Nephron progenitor cell (in vitro differentiated cells): ENCODE data around the gene POLR2F.

Experiments used
- DNase-seq: peaks from one replicate; pipeline ENCODE4 v3.0.0; 2021
- H3K27ac Mint-ChIP-seq: 2 replicates; pipeline ENCODE4 v1.8.0; 2021; ENCODE audit warnings: mild to moderate bottlenecking, moderate library complexity, mixed read lengths
- H3K27me3 Mint-ChIP-seq: 2 replicates; pipeline ENCODE4 v1.8.0; 2021; ENCODE audit warnings: mild to moderate bottlenecking, low read depth, mixed read lengths; ENCODE audit not compliant: poor library complexity
- H3K36me3 Mint-ChIP-seq: 2 replicates; pipeline ENCODE4 v1.8.0; 2021; ENCODE audit warnings: low read depth, mixed read lengths
- H3K4me1 Mint-ChIP-seq: 2 replicates; pipeline ENCODE4 v1.8.0; 2021; ENCODE audit warnings: mixed read lengths
- H3K4me3 Mint-ChIP-seq: 2 replicates; pipeline ENCODE4 v1.8.0; 2021; ENCODE audit warnings: mild to moderate bottlenecking, moderate library complexity, mixed read lengths
- H3K9me3 Mint-ChIP-seq: 2 replicates; pipeline ENCODE4 v1.8.0; 2021; ENCODE audit warnings: mild to moderate bottlenecking, moderate library complexity, mixed read lengths
- TF ChIP-seq, protein P1 (sequence below): fragments of 200-600 bp; sonication (generic); IDR thresholded peaks from 2 replicates; pipeline ENCODE4 v1.5.0; 2021; ENCODE audit warnings: antibody characterized with exemption

Gene POLR2F

DNA sequence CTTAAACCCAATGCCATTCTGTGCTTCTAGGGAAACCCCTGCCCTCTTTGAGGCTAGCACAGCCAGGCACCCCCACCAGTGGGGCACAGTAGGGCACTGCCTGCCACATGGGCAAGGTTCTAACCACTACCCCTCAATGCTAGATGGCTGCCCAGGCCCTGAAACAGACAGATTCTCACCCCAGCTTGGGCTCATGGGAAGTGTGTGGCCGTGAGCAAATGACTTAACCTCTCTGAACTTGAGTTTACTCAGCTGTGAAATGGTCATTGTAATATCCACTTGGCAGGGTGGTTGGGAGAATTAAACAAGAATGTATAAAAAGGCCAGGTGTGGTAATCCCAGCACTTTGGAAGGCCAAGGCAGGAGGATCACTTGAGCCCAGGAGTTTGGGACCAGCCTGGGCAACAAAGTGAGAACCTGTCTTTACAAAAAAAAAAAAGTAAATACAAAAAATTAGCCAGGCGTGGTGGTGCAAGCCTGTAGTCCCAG, 22.5 kb upstream of the POLR2F start:
- Mint-ChIP-seq H3K36me3 (peaks cover 17% of the 10 kb centered on the region), H3K27me3 (no peaks in the 10 kb centered on the region), H3K27ac (peak overlapping the region; percentile 22), H3K4me3 (no peak overlapping the region), H3K4me1 (peaks cover 8% of the 10 kb centered on the region), H3K9me3 (no peaks in the 10 kb centered on the region)
- TF ChIP-seq, protein P1, sequence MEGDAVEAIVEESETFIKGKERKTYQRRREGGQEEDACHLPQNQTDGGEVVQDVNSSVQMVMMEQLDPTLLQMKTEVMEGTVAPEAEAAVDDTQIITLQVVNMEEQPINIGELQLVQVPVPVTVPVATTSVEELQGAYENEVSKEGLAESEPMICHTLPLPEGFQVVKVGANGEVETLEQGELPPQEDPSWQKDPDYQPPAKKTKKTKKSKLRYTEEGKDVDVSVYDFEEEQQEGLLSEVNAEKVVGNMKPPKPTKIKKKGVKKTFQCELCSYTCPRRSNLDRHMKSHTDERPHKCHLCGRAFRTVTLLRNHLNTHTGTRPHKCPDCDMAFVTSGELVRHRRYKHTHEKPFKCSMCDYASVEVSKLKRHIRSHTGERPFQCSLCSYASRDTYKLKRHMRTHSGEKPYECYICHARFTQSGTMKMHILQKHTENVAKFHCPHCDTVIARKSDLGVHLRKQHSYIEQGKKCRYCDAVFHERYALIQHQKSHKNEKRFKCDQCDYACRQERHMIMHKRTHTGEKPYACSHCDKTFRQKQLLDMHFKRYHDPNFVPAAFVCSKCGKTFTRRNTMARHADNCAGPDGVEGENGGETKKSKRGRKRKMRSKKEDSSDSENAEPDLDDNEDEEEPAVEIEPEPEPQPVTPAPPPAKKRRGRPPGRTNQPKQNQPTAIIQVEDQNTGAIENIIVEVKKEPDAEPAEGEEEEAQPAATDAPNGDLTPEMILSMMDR, result no peak
- no peak for DNase-seq

DNA sequence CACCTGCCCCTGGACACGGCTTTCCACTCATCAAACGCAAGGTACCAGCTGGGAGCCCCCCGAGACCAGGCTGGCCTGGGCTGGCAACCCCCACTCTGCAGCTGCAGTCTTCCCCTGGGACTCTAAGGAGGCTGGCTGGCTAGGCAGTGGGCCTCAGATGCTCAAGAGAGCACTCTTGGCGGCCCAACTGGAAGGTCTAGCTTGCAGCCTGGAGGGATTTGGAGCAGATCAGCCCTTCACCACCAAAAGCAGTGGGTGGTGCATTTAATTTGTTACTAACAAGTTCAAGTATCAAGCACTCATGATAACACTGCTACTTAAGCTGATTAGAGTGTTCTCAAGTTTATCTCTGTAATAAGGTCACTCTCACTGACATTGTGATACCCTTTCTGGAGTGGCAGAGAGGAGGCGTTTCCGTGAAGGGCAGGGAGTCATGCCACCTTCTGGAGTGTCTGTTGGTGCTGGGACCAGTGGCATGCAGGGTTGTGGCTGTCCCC, 21.6 kb upstream of the POLR2F start:
- TF ChIP-seq, protein P1, result no peak
- H3K27ac Mint-ChIP-seq, result peak overlapping the region; percentile 88
- peaks cover 8% of the 10 kb centered on the region for H3K4me1 Mint-ChIP-seq
- no peak for DNase-seq
- H3K36me3 Mint-ChIP-seq, result peaks cover 21% of the 10 kb centered on the region
- H3K27me3 Mint-ChIP-seq, result no peaks in the 10 kb centered on the region
- no peak overlapping the region for H3K4me3 Mint-ChIP-seq
- no peaks in the 10 kb centered on the region for H3K9me3 Mint-ChIP-seq

DNA sequence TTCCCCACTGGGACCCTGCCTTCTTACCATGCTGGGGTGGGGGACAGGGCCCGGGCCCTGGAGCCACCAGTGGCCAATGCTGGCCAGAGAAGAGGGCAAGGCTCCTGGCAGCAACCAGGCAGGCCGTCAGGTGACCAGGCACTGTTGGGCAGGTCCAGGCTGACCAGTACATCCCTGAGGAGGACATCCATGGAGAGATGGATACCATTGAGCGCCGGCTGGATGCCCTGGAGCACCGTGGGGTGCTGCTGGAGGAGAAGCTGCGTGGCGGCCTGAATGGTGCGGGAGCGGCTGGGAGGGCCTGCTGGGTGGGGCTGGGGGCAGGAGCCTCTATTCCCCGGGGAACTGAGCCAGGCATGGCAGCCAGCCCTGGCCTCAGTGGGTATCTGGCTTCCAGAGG, 21.1 kb upstream of the POLR2F start:
- Mint-ChIP-seq H3K27ac (no peak overlapping the region), H3K4me1 (peaks cover 8% of the 10 kb centered on the region), H3K4me3 (no peak overlapping the region), H3K36me3 (peaks cover 22% of the 10 kb centered on the region), H3K27me3 (no peaks in the 10 kb centered on the region), H3K9me3 (no peaks in the 10 kb centered on the region)
- DNase-seq, result no peak
- TF ChIP-seq, protein P1, result no peak

DNA sequence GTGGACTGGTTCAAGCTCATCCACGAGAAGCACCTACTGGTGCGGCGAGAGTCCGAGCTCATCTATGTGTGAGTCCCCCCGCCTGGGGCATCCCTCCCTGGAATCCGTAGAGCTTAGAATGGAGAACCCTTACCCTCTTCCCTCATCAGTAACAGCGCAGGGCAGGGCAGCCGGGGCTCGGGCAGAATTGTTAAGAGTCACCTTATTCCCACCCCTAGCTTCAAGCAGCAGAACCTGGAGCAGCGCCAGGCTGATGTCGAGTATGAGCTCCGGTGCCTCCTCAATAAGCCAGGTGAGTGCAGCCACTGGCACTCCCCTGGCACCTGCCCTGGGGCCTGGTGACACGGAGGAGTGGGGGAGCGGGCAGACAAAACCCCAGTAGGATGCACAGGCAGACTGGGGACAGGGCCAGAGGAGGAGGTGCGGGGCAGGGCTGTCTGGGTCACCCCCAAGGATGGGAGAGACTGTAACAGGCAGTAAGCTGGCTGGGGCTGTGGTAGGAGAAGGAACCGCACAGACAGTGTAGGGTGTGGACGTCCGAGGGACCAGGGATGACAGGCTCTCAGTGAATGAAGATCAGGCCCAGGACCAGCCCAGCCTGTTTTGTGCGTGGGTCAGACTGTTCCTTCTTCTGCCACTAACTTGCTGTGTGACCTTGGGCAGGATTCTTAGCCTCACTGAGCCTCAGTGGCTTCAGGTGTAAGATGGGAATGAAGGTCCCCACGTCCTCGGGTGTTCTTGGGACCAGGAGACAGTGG, 20.5 kb upstream of the POLR2F start:
- DNase-seq, result no peak
- Mint-ChIP-seq H3K27me3 (peaks cover 6% of the 10 kb centered on the region), H3K4me3 (no peak overlapping the region), H3K4me1 (peaks cover 8% of the 10 kb centered on the region), H3K27ac (peak overlapping the region; percentile 51), H3K36me3 (peaks cover 28% of the 10 kb centered on the region), H3K9me3 (no peaks in the 10 kb centered on the region)
- TF ChIP-seq, protein P1, result no peak

DNA sequence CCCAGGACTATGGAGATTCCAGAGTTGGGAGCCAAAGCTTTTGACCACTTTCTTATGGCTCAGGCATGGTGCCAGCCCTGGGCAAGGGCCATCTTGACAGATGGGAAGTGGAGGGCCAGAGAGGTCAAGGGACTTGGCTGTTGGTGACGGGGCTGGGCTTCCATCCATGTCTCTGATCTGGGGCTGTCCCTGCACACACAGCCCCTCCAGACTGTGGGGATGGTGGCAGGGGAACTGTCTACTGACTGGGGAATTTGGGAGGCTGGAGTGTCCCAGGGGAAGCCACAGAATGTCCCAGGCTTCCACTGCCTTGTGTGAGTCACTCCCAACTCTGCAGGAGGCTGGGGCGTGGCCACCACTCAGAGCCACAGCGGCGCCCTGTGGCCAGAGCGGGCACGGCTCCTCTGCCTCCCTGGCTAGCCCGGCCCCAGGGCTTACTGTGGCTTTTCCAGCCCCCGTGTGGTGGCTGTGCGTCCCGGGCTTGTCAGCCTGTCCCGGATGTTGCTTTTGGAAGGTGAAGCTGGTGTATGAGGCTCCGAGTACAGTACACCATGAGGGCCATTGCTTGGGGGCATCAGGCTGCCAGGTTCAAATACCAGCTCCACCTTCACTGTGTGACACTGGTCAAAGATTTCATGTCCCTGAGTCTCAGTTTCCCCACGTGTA, 19.7 kb upstream of the POLR2F start:
- Mint-ChIP-seq H3K27ac (no peak overlapping the region), H3K36me3 (peaks cover 22% of the 10 kb centered on the region), H3K27me3 (peaks cover 6% of the 10 kb centered on the region), H3K4me3 (no peak overlapping the region), H3K9me3 (no peaks in the 10 kb centered on the region), H3K4me1 (peaks cover 8% of the 10 kb centered on the region)
- peak; percentile 90 for DNase-seq
- TF ChIP-seq, protein P1, result peak; percentile 93
